H1 (cell line): ENCODE measurements around the gene ITPR1. TPM values are rescaled to one million over a fixed set of nuclear protein-coding genes. Genes with fewer than 3 reads are reported as not detected.

ENCODE experiments used
- CTCF ChIA-PET: fragments of 300-600 bp; sonication (Branson Sonifier 250); formaldehyde crosslinking; loops from one replicate; lab custom pipeline; 2021; ENCODE audit not compliant: partially characterized antibody; lab: Charles Lee
- POLR2A ChIA-PET: fragments of 300-600 bp; sonication (Branson Sonifier 250); formaldehyde crosslinking; loops from one replicate; lab custom pipeline; 2021; ENCODE audit warnings: inconsistent platforms; ENCODE audit not compliant: partially characterized antibody; lab: Charles Lee
- DNase-seq, 2 experiments: peaks; one replicate each; pipeline versions ENCODE4 v3.0.0 to v3.0.0-alpha.2; 2010 to 2022; ENCODE audit warnings: low spot score in 2 of 2, low read depth in 1 of 2, mixed read lengths in 1 of 2
- FAIRE-seq: peaks from 2 replicates; lab custom pipeline; 2011; peaks lifted over from hg19 to GRCh38; lab: Jason Lieb, UNC
- H2AFZ ChIP-seq: 2 replicates; pipeline ENCODE4 v1.8.1; 2012; ENCODE audit warnings: low read length, inconsistent platforms
- H2AK5ac ChIP-seq: 2 replicates; pipeline ENCODE4 v1.6.1; 2013; ENCODE audit warnings: low read depth, low read length
- H2BK120ac ChIP-seq: replicated peaks from 2 replicates; pipeline ENCODE3; 2013; ENCODE audit warnings: low read depth, low read length, inconsistent platforms
- H2BK12ac ChIP-seq: 2 replicates; pipeline ENCODE4 v1.6.1; 2013; ENCODE audit warnings: low read depth, low read length
- H2BK15ac ChIP-seq: 2 replicates; pipeline ENCODE4 v1.6.1; 2013; ENCODE audit warnings: low read length
- H2BK20ac ChIP-seq: 2 replicates; pipeline ENCODE4 v1.6.1; 2013; ENCODE audit warnings: low read length
- H2BK5ac ChIP-seq: 2 replicates; pipeline ENCODE4 v1.6.1; 2013; ENCODE audit warnings: low read depth, low read length
- H3K14ac ChIP-seq: 2 replicates; pipeline ENCODE4 v1.6.1; 2013; ENCODE audit warnings: inconsistent platforms; ENCODE audit not compliant: insufficient read length
- H3K18ac ChIP-seq: 2 replicates; pipeline ENCODE4 v1.6.1; 2013; ENCODE audit warnings: low read length; ENCODE audit errors: extremely low read depth
- H3K23ac ChIP-seq: 2 replicates; pipeline ENCODE4 v1.6.1; 2013; ENCODE audit warnings: inconsistent platforms; ENCODE audit not compliant: insufficient read length
- H3K23me2 ChIP-seq: 2 replicates; pipeline ENCODE4 v1.6.1; 2013; ENCODE audit warnings: low read depth, low read length
- H3K27ac ChIP-seq: 2 replicates; pipeline ENCODE4 v1.6.1; 2011; ENCODE audit warnings: low read depth, low read length, inconsistent platforms
- H3K27me3 ChIP-seq, 4 experiments: replicated peaks in 1 of 4; 1 replicate in 1 of 4; 2 replicates in 3 of 4; pipeline versions ENCODE4 v1.6.1 to v1.8.1; 2011 to 2013; ENCODE audit warnings: low read length in 3 of 4, mild to moderate bottlenecking in 3 of 4, inconsistent platforms in 2 of 4, mixed read lengths in 2 of 4, moderate library complexity in 1 of 4; ENCODE audit not compliant: control insufficient read depth in 3 of 4, insufficient read depth in 3 of 4; ENCODE audit errors: extremely low read depth in 1 of 4
- H3K36me3 ChIP-seq, 4 experiments: 2 replicates each; pipeline versions ENCODE4 v1.6.1 to v1.8.1; 2011 to 2013; ENCODE audit warnings: mild to moderate bottlenecking in 4 of 4, low read length in 3 of 4, moderate library complexity in 2 of 4, control low read depth in 1 of 4, inconsistent platforms in 1 of 4; ENCODE audit not compliant: insufficient read depth in 4 of 4, control insufficient read depth in 2 of 4
- H3K4ac ChIP-seq: replicated peaks from 2 replicates; pipeline ENCODE3; 2013; ENCODE audit warnings: low read length, low read depth, mixed read lengths, inconsistent platforms; ENCODE audit not compliant: insufficient read length
- H3K4me1 ChIP-seq, 4 experiments: replicated peaks in 1 of 4; 1 replicate in 1 of 4; 2 replicates in 3 of 4; pipeline versions ENCODE4 v1.6.1 to v1.8.1; 2011 to 2013; ENCODE audit warnings: low read length in 3 of 4, inconsistent platforms in 2 of 4, mixed read lengths in 1 of 4; ENCODE audit not compliant: insufficient read depth in 4 of 4, control insufficient read depth in 3 of 4
- H3K4me2 ChIP-seq, 2 experiments: 2 replicates each; pipeline versions ENCODE4 v1.6.1 to v1.8.1; 2011 to 2013; ENCODE audit warnings: low read depth in 2 of 2, low read length in 2 of 2, control low read depth in 1 of 2, inconsistent platforms in 1 of 2, mild to moderate bottlenecking in 1 of 2; ENCODE audit not compliant: insufficient read depth in 1 of 2
- H3K4me3 ChIP-seq, 4 experiments: fragments of 200-600, 300-600 bp in 1 of 4; sonication (generic), shearing (Covaris generic), sonication (Bioruptor Twin) in 1 of 4; 2 replicates each; pipeline versions ENCODE4 v1.5.1 to v1.8.1; 2011 to 2016; ENCODE audit warnings: low read length in 4 of 4, low read depth in 3 of 4, control low read depth in 2 of 4, inconsistent platforms in 2 of 4, mild to moderate bottlenecking in 2 of 4, mixed read lengths in 1 of 4, moderate library complexity in 1 of 4; ENCODE audit not compliant: insufficient read depth in 2 of 4; ENCODE audit errors: extremely low read depth in 1 of 4
- H3K56ac ChIP-seq: replicated peaks from 2 replicates; pipeline ENCODE3; 2013; ENCODE audit warnings: low read depth, mild to moderate bottlenecking, mixed read lengths, low read length, inconsistent platforms; ENCODE audit not compliant: insufficient read length
- H3K79me1 ChIP-seq: 2 replicates; pipeline ENCODE4 v1.6.1; 2013; ENCODE audit warnings: low read depth, low read length, control low read depth
- H3K79me2 ChIP-seq, 2 experiments: 2 replicates each; pipeline versions ENCODE4 v1.6.1 to v1.8.1; 2012 to 2013; ENCODE audit warnings: low read length in 2 of 2, mild to moderate bottlenecking in 2 of 2, inconsistent platforms in 1 of 2; ENCODE audit not compliant: insufficient read depth in 2 of 2, control insufficient read depth in 1 of 2
- H3K9ac ChIP-seq, 4 experiments: replicated peaks in 1 of 4; 1 replicate in 1 of 4; 2 replicates in 3 of 4; pipeline versions ENCODE4 v1.6.1 to v1.8.1; 2011 to 2013; ENCODE audit warnings: low read depth in 3 of 4, low read length in 3 of 4, control low read depth in 2 of 4, mild to moderate bottlenecking in 2 of 4, moderate library complexity in 2 of 4, inconsistent platforms in 1 of 4; ENCODE audit errors: extremely low read depth in 1 of 4
- H3K9me3 ChIP-seq, 2 experiments: 2 replicates each; pipeline versions ENCODE4 v1.6.1 to v1.8.1; 2012 to 2013; ENCODE audit warnings: mild to moderate bottlenecking in 2 of 2, moderate library complexity in 2 of 2, control low read depth in 1 of 2, inconsistent platforms in 1 of 2, low read depth in 1 of 2, low read length in 1 of 2, mixed read lengths in 1 of 2; ENCODE audit not compliant: insufficient read depth in 2 of 2
- H4K20me1 ChIP-seq, 2 experiments: replicated peaks in 1 of 2; 2 replicates each; pipeline versions ENCODE3 to v1.8.1; 2011 to 2013; ENCODE audit warnings: inconsistent platforms in 2 of 2, low read length in 2 of 2, mild to moderate bottlenecking in 1 of 2; ENCODE audit not compliant: insufficient read depth in 2 of 2, control insufficient read depth in 1 of 2
- H4K5ac ChIP-seq: 2 replicates; pipeline ENCODE4 v1.6.1; 2013; ENCODE audit warnings: low read length, low read depth, mixed read lengths, inconsistent platforms; ENCODE audit not compliant: insufficient read length
- H4K8ac ChIP-seq: 2 replicates; pipeline ENCODE4 v1.8.0; 2013; ENCODE audit warnings: mild to moderate bottlenecking, moderate library complexity, low read length, inconsistent platforms; ENCODE audit not compliant: insufficient read depth; ENCODE audit errors: extremely low read depth
- H4K91ac ChIP-seq: replicated peaks from 2 replicates; pipeline ENCODE3; 2013; ENCODE audit warnings: low read length, mixed read lengths, inconsistent platforms; ENCODE audit not compliant: insufficient read length
- CBX5 ChIP-seq: fragments of 300-800, 300-1000 bp; sonication (generic); IDR thresholded peaks from 2 replicates; pipeline ENCODE4 v1.7.1; 2016; ENCODE audit warnings: antibody characterized with exemption, low read length, low read depth
- WGBS, 2 experiments: shearing (Covaris generic) in 1 of 2; methylation state at CpG; one replicate each; pipeline versions ENCODE4 v1.1.6 to v1.1.7; 2013 to 2015; ENCODE audit warnings: low lambda C conversion rate in 2 of 2, mixed read lengths in 2 of 2, inconsistent platforms in 1 of 2, low coverage in 1 of 2, missing lambda C conversion rate in 1 of 2; ENCODE audit not compliant: insufficient replicate concordance in 2 of 2, insufficient coverage in 1 of 2, insufficient read length in 1 of 2; ENCODE audit errors: extremely low coverage in 1 of 2, missing lambda C conversion rate in 1 of 2; 5-methylcytosine and 5-hydroxymethylcytosine counted together
- polyA plus RNA-seq, 7 experiments: library from polyadenylated mRNA; depleted of rRNA in 3 of 7; stranded (reverse) in 5 of 7; unstranded in 2 of 7; fragments of >200 nt in 5 of 7; fragments of 200-250 nt in 2 of 7; gene quantifications; 1 replicate in 5 of 7; 2 replicates in 1 of 7; 4 replicates in 1 of 7; pipeline versions ENCODE4 v1.2.1 to v1.2.3, GENCODE V29; 2011 to 2013; ENCODE audit warnings: missing spikeins in 2 of 7, mixed read lengths in 2 of 7
- total RNA-seq: library from RNA; stranded (reverse); fragmentation: NEBNext Ultra II Directional; extraction: Animal tissue kit (Norgen Biotek cat#: 25700); gene quantifications from 2 replicates; pipeline ENCODE4 v1.2.1, GENCODE V29; 2021

ITPR1 gene
- total and polyA plus RNA-seq, 2 of the 8 experiments (the other 6 are each of a cell fraction or from before 2014, with no cell fraction given) = 2.5 to 16.3 TPM

GRCh38 chr3:4770561-4770960 is 277.4 kb downstream of the ITPR1 start:
- Histone ChIP-seq H4K20me1 (no peaks in the 10 kb centered on the region), H3K23ac (no peak overlapping the region), H2BK20ac (no peak overlapping the region), H2BK15ac (no peak overlapping the region), H4K8ac (no peak overlapping the region), H3K23me2 (no peaks in the 10 kb centered on the region), H3K27me3 (no peaks in the 10 kb centered on the region), H3K56ac (no peak overlapping the region), H3K14ac (no peak overlapping the region), H3K18ac (no peak overlapping the region), H3K9me3 (peaks cover 0 to 9% of the 10 kb centered on the region in 2 experiments; a peak in 3 of 4 replicates), H4K91ac (no peak overlapping the region), H3K36me3 (no peaks in the 10 kb centered on the region; a peak in 1 of 8 replicates), H2BK120ac (no peak overlapping the region), H4K5ac (no peak overlapping the region), H3K4me1 (no peaks in the 10 kb centered on the region), H3K9ac (no peak overlapping the region), H3K4me2 (no peak overlapping the region), H2BK12ac (no peak overlapping the region), H3K27ac (no peak overlapping the region), H2BK5ac (no peak overlapping the region), H3K79me2 (no peaks in the 10 kb centered on the region; a peak in 1 of 4 replicates), H3K79me1 (no peaks in the 10 kb centered on the region), H3K4me3 (no peak overlapping the region), H2AFZ (no peak overlapping the region), H3K4ac (no peak overlapping the region), H2AK5ac (no peak overlapping the region)
- ChIA-PET CTCF (interaction anchor here (0.7 kb wide), 1 partner anchor 206 kb away, joined by 3 read pairs; no protein-coding TSS in a partner anchor), POLR2A (no interaction called here)
- no peak for TF ChIP-seq CBX5
- 76% methylated on average over 5 of the region's 5 CpGs; no CpG with 5 or more reads in 1 of the 2 experiments for WGBS, 2 experiments
- DNase-seq = no peak
- no peak for FAIRE-seq
